NCI-H128 (cell line): ENCODE measurements around the gene MAP2K4.

Experiments
- DNase-seq: peaks from one replicate; lab custom pipeline; 2025; ENCODE audit not compliant: unreplicated experiment; lab: John Stamatoyannopoulos, UW

MAP2K4 gene

GRCh38 chr17:12088035-12088434 lies 67.4 kb downstream of the MAP2K4 start:
- no peak for DNase-seq

GRCh38 chr17:12089809-12090384 lies 69.2 kb downstream of the MAP2K4 start:
- no peak for DNase-seq

GRCh38 chr17:12094336-12094735 lies 73.7 kb downstream of the MAP2K4 start:
- DNase-seq: no peak

- DNase-seq: no peak
These were observed 74.8 kb downstream of the MAP2K4 start for GRCh38 chr17:12095522-12095921.

- no peak for DNase-seq
These were observed 76.6 kb downstream of the MAP2K4 start for GRCh38 chr17:12097326-12097725.

GRCh38 chr17:12098568-12098967 lies 77.9 kb downstream of the MAP2K4 start:
- no peak for DNase-seq

- DNase-seq: no peak
These were observed 78.7 kb downstream of the MAP2K4 start for GRCh38 chr17:12099412-12099811.

GRCh38 chr17:12104831-12105230 lies 84.2 kb downstream of the MAP2K4 start:
- DNase-seq: no peak

- no peak for DNase-seq
These were observed 87.2 kb downstream of the MAP2K4 start for GRCh38 chr17:12107905-12108304.

GRCh38 chr17:12110906-12111305 lies 90.2 kb downstream of the MAP2K4 start:
- no peak for DNase-seq

GRCh38 chr17:12113156-12113555 lies 92.5 kb downstream of the MAP2K4 start:
- DNase-seq: no peak

GRCh38 chr17:12114686-12115418 lies 94.2 kb downstream of the MAP2K4 start:
- DNase-seq: no peak

GRCh38 chr17:12116143-12116542 lies 95.5 kb downstream of the MAP2K4 start:
- no peak for DNase-seq

- no peak for DNase-seq
These were observed 97.9 kb downstream of the MAP2K4 start for GRCh38 chr17:12118617-12119016.

- DNase-seq: no peak
These were observed 101.4 kb downstream of the MAP2K4 start for GRCh38 chr17:12122075-12122474.

- no peak for DNase-seq
These were observed 106.5 kb downstream of the MAP2K4 start for GRCh38 chr17:12127177-12127576.

GRCh38 chr17:12127667-12128066 lies 107.0 kb downstream of the MAP2K4 start:
- no peak for DNase-seq

- no peak for DNase-seq
These were observed 108.3 kb downstream of the MAP2K4 start for GRCh38 chr17:12128946-12129345.

- no peak for DNase-seq
These were observed 112.5 kb downstream of the MAP2K4 start for GRCh38 chr17:12133183-12133582.

- DNase-seq: no peak
These were observed 113.4 kb downstream of the MAP2K4 start for GRCh38 chr17:12134101-12134500.

GRCh38 chr17:12134587-12134986 lies 113.9 kb downstream of the MAP2K4 start:
- no peak for DNase-seq

GRCh38 chr17:12136243-12136642 lies 115.6 kb downstream of the MAP2K4 start:
- DNase-seq: no peak

- DNase-seq: no peak
These were observed 116.0 kb downstream of the MAP2K4 start for GRCh38 chr17:12136646-12137045.
